LNCaP clone FGC (cell line): ENCODE measurements around the gene NOP16.
"Not testable (repeated sequence)": the region's sequence is repeated elsewhere in the genome, so short reads cannot be mapped to it uniquely, and the experiment has no call there.

Source experiments
- DNase-seq: peaks from one replicate; pipeline ENCODE4 v3.0.0-alpha.2; 2011; ENCODE audit warnings: low read depth
- H3K4me3 ChIP-seq: 2 replicates; pipeline ENCODE4 v1.5.1; 2011; ENCODE audit warnings: mild to moderate bottlenecking, low read depth, low read length, control low read depth
- TF ChIP-seq, protein P1 (sequence below): IDR thresholded peaks from 2 replicates; pipeline ENCODE4 v1.5.1; 2012; ENCODE audit warnings: mild to moderate bottlenecking; ENCODE audit not compliant: control insufficient read depth, insufficient read depth; ENCODE audit errors: extremely low read depth

The NOP16 gene

DNA sequence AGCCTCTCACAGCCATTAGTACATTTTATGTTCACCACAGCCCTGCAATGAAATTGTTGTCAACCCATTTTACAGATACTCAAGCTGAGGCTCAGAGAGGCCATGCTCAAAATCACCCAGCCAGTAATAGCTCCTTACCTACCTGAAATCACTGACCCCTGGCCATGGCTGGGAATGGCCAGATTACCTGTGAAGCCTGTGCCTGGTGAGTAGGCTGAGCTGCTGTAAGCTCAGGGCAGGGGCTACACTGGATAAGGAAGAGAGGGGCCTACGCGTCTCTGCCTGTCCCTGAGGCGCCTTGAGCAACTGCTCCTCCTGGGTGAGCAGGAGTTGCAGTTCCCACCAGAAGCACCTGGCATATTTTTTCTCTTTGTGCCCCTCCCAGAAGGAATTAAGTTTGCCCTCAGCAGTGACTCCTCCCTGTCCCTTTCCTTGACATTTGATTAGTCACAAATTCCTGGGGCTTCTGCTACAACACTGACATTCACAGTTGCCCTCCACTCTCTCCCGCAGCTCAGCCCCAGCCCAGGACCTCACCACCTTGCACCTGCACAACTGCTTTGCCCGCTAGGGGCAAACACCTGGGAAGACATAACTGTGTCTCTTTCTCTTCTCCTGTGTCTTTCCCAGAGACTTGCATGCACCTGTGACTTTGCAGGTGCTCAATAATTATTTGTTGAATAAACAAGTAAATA lies 22.2 kb upstream of the NOP16 start:
- no peak for DNase-seq
- TF ChIP-seq, protein P1, sequence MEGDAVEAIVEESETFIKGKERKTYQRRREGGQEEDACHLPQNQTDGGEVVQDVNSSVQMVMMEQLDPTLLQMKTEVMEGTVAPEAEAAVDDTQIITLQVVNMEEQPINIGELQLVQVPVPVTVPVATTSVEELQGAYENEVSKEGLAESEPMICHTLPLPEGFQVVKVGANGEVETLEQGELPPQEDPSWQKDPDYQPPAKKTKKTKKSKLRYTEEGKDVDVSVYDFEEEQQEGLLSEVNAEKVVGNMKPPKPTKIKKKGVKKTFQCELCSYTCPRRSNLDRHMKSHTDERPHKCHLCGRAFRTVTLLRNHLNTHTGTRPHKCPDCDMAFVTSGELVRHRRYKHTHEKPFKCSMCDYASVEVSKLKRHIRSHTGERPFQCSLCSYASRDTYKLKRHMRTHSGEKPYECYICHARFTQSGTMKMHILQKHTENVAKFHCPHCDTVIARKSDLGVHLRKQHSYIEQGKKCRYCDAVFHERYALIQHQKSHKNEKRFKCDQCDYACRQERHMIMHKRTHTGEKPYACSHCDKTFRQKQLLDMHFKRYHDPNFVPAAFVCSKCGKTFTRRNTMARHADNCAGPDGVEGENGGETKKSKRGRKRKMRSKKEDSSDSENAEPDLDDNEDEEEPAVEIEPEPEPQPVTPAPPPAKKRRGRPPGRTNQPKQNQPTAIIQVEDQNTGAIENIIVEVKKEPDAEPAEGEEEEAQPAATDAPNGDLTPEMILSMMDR: no peak
- H3K4me3 ChIP-seq: no peak overlapping the region

DNA sequence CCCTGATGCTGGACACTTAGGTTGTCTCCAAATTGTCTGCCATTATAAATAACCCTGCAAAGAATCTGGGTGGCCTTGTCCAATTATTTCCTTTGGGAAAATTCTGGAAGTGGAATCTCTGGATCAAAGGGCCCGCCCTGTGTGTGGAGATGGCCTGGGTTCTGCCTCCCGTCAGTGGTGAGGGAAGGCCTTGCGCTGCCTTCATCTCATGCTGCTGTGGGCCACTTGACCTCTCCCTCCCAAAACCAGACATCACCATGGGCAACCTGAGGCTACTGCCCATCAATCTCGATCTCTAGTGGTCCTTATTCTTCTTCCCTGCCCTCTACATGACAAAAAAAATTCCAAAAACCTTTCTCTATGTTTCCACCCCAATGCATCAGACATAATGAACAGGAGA lies 21.4 kb upstream of the NOP16 start:
- DNase-seq: no peak
- TF ChIP-seq, protein P1: no peak
- no peak overlapping the region for H3K4me3 ChIP-seq

DNA sequence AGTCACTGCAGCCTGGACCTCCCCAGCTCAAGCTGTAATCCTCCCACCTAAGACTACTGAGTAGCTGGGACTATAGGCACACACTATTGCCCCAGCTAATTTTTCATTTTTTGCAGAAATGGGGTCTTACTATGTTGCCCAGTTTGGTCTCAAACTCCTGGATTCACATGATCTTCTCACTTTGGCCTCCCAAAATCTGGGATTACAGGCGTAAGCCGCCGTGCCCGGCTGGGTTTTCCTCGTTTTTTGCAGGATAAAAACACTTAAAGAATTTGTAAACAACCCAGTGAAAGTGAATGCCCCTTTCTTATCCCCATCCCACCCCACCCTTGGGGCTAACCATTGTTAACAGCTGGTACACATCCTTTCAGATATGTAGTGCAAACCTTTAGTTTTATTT lies 20.2 kb upstream of the NOP16 start:
- TF ChIP-seq, protein P1: no peak
- DNase-seq: no peak
- no peak overlapping the region for H3K4me3 ChIP-seq

DNA sequence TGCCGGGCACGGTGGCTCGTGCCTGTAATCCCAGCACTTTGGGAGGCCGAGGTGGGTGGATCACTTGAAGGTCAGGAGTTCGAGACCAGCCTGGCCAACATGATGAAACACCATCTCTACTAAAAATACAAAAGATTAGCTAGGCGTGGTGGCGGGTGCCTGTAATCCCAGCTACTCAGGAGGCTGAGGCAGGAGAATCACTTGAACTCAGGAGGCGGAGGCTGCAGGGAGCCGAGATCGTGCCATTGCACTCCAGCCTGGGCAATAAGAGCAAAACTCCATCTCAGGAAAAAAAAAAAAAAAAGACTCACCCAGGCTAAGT lies 19.8 kb upstream of the NOP16 start:
- H3K4me3 ChIP-seq, DNase-seq: not testable (repeated sequence)

DNA sequence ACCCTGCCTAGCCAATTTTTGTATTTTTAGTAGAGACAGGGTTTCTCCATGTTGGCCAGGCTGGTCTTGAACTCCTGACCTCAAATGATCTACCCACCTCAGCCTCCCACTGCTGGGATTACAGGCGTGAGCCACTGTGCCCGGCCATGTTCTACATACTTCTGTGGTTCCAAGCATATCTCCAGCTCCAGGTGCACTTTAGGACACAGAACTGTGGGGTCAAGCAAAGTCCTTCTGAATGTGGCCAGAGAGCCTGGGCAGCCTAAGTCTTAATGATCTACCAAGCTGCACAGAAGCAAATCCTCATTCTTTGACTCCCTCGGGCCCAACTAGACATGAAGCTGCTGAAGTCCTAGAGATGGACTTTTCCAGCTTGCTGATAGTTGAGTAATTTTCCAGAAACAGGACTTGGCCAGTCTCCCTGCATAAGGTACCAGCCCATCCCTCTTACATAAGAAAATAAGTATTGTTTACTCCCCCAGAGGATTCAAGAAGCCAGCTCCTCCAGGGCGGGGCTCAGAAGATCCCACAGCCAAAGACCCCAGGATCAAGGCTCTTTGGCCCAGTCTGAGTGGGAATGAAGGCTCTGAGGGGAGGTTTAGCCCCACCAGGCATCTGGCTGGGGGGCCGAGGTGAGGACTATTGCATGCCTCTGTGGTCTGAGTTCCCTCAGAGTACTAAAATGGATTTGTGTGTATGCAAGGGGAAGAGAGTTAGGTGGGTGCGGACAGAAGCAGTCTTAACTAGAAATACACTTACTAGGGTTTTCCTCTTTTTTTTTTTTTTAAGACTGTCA lies 19.3 kb upstream of the NOP16 start:
- TF ChIP-seq, protein P1: no peak
- DNase-seq: no peak

DNA sequence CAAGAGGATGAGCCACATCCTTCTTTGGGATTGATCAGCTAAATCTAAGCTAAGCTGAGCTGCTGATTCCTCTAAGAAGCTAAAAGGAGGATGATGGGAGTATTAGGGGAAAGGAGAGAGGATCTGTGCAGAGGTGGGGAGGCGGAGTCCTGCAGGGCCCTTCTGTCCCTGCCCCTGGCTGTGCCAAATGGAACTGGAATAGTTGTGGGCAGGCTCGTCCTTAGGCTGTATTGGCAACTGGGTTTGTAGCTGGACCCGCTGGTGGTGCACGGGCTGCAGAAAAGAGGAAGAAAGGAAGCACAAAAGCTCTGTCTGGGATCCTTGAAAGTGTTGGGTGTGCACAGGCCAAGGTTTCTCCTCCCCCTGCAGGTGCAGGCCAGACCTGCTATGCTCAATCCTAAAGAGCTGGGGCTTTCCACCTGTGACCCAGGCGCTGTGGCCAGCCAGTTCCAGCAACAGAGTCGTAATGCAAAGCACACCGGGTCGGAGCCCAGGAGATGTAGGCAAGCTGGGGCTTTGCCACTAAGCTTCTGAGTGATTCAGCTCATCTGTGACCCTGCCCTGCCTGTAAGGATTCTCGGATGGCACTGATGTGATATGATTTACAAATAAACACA lies 18.1 kb upstream of the NOP16 start:
- no peak for DNase-seq
- TF ChIP-seq, protein P1: no peak
- H3K4me3 ChIP-seq: no peak overlapping the region

More for the DNA sequence above, 19.3 kb upstream of the NOP16 start:
- no peak overlapping the region for H3K4me3 ChIP-seq

DNA sequence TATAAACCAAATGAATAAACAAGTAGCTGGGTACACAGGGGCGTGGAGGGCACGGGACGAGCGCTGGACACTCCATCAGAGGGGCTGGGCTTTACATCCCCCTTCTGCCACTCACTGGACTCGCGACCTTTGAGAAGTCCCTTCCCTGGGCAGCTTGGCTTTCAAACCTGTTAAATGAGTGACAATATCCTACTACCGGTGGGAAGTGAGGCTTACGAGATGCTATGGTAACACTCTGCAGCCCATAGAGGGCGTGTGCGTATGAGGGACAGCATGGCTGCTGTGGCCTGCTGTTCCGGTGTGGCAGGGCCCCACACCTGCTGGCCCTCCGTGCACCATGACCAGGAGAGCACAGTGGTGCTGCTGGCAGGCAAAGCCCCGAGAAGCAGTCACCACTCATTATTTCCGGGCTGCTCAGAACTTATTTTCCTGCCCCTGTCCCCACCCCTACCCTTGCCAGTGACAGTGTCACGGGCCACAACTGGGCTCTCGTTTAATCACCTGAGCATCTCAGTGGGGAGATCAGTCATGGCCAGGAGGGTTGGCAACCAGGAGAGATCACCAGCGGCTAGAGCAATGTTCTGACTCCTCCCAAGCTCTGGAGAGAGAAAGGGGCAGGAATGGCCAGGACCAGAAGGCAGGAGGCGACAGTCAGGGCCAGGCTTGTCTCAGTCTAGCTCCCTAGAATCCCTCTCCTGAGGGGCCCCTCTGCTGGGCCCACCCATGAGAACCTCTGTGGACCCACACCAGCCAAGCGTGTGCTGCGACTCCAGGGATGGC lies 17.4 kb upstream of the NOP16 start:
- no peak for DNase-seq
- no peak overlapping the region for H3K4me3 ChIP-seq

More for the DNA sequence above, 17.4 kb upstream of the NOP16 start:
- TF ChIP-seq, protein P1: peak; percentile 23; the same call in 1 of the 2 replicates
